ENCODE results near the gene SPTBN2.
"Not testable (repeated sequence)": the region's sequence is repeated elsewhere in the genome, so short reads cannot be mapped to it uniquely, and the experiment has no call there.

Gene SPTBN2

GRCh38 chr11:66652651-66653050 is 76.4 kb downstream of the SPTBN2 start:
- Mint-ChIP-seq H3K27me3 (no peaks in the 10 kb centered on the region), H3K36me3 (ENCODE audit: insufficient read depth) (peaks cover 72% of the 10 kb centered on the region), H3K27ac (ENCODE audit: low read depth) (peak overlapping the region; percentile 51), H3K4me3 (no peak overlapping the region), H3K9me3 (no peaks in the 10 kb centered on the region), H3K4me1 (peaks cover 24% of the 10 kb centered on the region)
- ATAC-seq (replicated peaks; ENCODE audit: extremely low read depth, poor library complexity, severe bottlenecking) (no peak), DNase-seq (ENCODE audit: low spot score in 2 of 2) (no peak)

- H3K27ac Mint-ChIP-seq (ENCODE audit: low read depth): no peak overlapping the region
- DNase-seq (ENCODE audit: low spot score in 2 of 2) (no peak), ATAC-seq (replicated peaks; ENCODE audit: extremely low read depth, poor library complexity, severe bottlenecking) (no peak)
- no peak overlapping the region for H3K4me3 Mint-ChIP-seq
- H3K9me3 Mint-ChIP-seq: no peaks in the 10 kb centered on the region
- peaks cover 38% of the 10 kb centered on the region for H3K4me1 Mint-ChIP-seq
- no peaks in the 10 kb centered on the region for H3K27me3 Mint-ChIP-seq
- peaks cover 82% of the 10 kb centered on the region for H3K36me3 Mint-ChIP-seq (ENCODE audit: insufficient read depth)
Measured at GRCh38 chr11:66651016-66651415, 78.0 kb downstream of the SPTBN2 start.

- Mint-ChIP-seq H3K27me3 (no peaks in the 10 kb centered on the region), H3K36me3 (ENCODE audit: insufficient read depth) (peaks cover 87% of the 10 kb centered on the region), H3K4me1 (peaks cover 49% of the 10 kb centered on the region), H3K27ac (ENCODE audit: low read depth) (no peak overlapping the region), H3K4me3 (no peak overlapping the region), H3K9me3 (no peaks in the 10 kb centered on the region)
- DNase-seq (ENCODE audit: low spot score in 2 of 2): no peak
- no peak for ATAC-seq (replicated peaks; ENCODE audit: extremely low read depth, poor library complexity, severe bottlenecking)
Measured at GRCh38 chr11:66649903-66650302, 79.1 kb downstream of the SPTBN2 start.

- H3K4me1 Mint-ChIP-seq: peaks cover 66% of the 10 kb centered on the region
- H3K4me3 Mint-ChIP-seq: no peak overlapping the region
Measured at GRCh38 chr11:66646828-66647227, 82.2 kb downstream of the SPTBN2 start.

GRCh38 chr11:66643745-66644437 is 85.1 kb downstream of the SPTBN2 start:
- H3K4me3 Mint-ChIP-seq: peak overlapping the region; percentile 99

More at GRCh38 chr11:66646828-66647227, 82.2 kb downstream of the SPTBN2 start:
- no peaks in the 10 kb centered on the region for H3K27me3 Mint-ChIP-seq
- DNase-seq (ENCODE audit: low spot score in 2 of 2) (no peak), ATAC-seq (replicated peaks; ENCODE audit: extremely low read depth, poor library complexity, severe bottlenecking) (no peak)
- peak overlapping the region; percentile 58 for H3K27ac Mint-ChIP-seq (ENCODE audit: low read depth)
- peaks cover 91% of the 10 kb centered on the region for H3K36me3 Mint-ChIP-seq (ENCODE audit: insufficient read depth)
- no peaks in the 10 kb centered on the region for H3K9me3 Mint-ChIP-seq

GRCh38 chr11:66641834-66642233 is 87.2 kb downstream of the SPTBN2 start:
- Mint-ChIP-seq H3K9me3 (no peaks in the 10 kb centered on the region), H3K27ac (ENCODE audit: low read depth) (peak overlapping the region; percentile 75), H3K27me3 (no peaks in the 10 kb centered on the region), H3K36me3 (ENCODE audit: insufficient read depth) (peaks cover 90% of the 10 kb centered on the region), H3K4me1 (peaks cover 87% of the 10 kb centered on the region), H3K4me3 (peak overlapping the region; percentile 99)
- ATAC-seq (replicated peaks; ENCODE audit: extremely low read depth, poor library complexity, severe bottlenecking) (no peak), DNase-seq (ENCODE audit: low spot score in 2 of 2) (no peak)

More at GRCh38 chr11:66643745-66644437, 85.1 kb downstream of the SPTBN2 start:
- Mint-ChIP-seq H3K4me1 (peaks cover 91% of the 10 kb centered on the region), H3K9me3 (no peaks in the 10 kb centered on the region), H3K36me3 (ENCODE audit: insufficient read depth) (peaks cover 94% of the 10 kb centered on the region), H3K27ac (ENCODE audit: low read depth) (peak overlapping the region; percentile 75), H3K27me3 (no peaks in the 10 kb centered on the region)
- no peak for ATAC-seq (replicated peaks; ENCODE audit: extremely low read depth, poor library complexity, severe bottlenecking)
- no peak for DNase-seq (ENCODE audit: low spot score in 2 of 2)

- not testable (repeated sequence) for H3K9me3 Mint-ChIP-seq; H3K27me3 Mint-ChIP-seq; DNase-seq (ENCODE audit: low spot score in 2 of 2); ATAC-seq (replicated peaks; ENCODE audit: extremely low read depth, poor library complexity, severe bottlenecking)
- H3K36me3 Mint-ChIP-seq (ENCODE audit: insufficient read depth): peaks cover 78% of the 10 kb centered on the region
- H3K4me3 Mint-ChIP-seq: peak overlapping the region; percentile 99
- peak overlapping the region; percentile 96 for H3K27ac Mint-ChIP-seq (ENCODE audit: low read depth)
- H3K4me1 Mint-ChIP-seq: peaks cover 69% of the 10 kb centered on the region
Measured at GRCh38 chr11:66639814-66640340, 89.1 kb downstream of the SPTBN2 start.

- H3K27me3 Mint-ChIP-seq: no peaks in the 10 kb centered on the region
- DNase-seq (ENCODE audit: low spot score in 2 of 2) (peak in 1 of 2 donors; percentile 20), ATAC-seq (replicated peaks; ENCODE audit: extremely low read depth, poor library complexity, severe bottlenecking) (peak; percentile 15)
- H3K9me3 Mint-ChIP-seq: no peaks in the 10 kb centered on the region
- H3K27ac Mint-ChIP-seq (ENCODE audit: low read depth): peak overlapping the region; percentile 96
- peaks cover 67% of the 10 kb centered on the region for H3K4me1 Mint-ChIP-seq
- peak overlapping the region; percentile 99 for H3K4me3 Mint-ChIP-seq
- H3K36me3 Mint-ChIP-seq (ENCODE audit: insufficient read depth): peaks cover 73% of the 10 kb centered on the region
Measured at GRCh38 chr11:66639066-66639813, 89.8 kb downstream of the SPTBN2 start.

GRCh38 chr11:66638177-66639065 is 90.6 kb downstream of the SPTBN2 start, which contains the start of gene RBM4:
TSS of gene RBM4 (plus strand) at chr11:66638703. CDS start at chr11:66639712, 1,009 bp downstream.
- peak within 1 kb of the TSS; percentile 96 for H3K27ac Mint-ChIP-seq (ENCODE audit: low read depth)
- ATAC-seq (replicated peaks; ENCODE audit: extremely low read depth, poor library complexity, severe bottlenecking) (peak; percentile 92), DNase-seq (ENCODE audit: low spot score in 2 of 2) (peak; percentile 89 to 97)
- peaks cover 59% of the 10 kb centered on the region for H3K4me1 Mint-ChIP-seq
- peaks cover 67% of the 10 kb centered on the region for H3K36me3 Mint-ChIP-seq (ENCODE audit: insufficient read depth)
- H3K9me3 Mint-ChIP-seq: no peaks in the 10 kb centered on the region
- peak within 1 kb of the TSS; percentile 99 for H3K4me3 Mint-ChIP-seq
- no peaks in the 10 kb centered on the region for H3K27me3 Mint-ChIP-seq

- Mint-ChIP-seq H3K9me3 (no peaks in the 10 kb centered on the region), H3K27ac (ENCODE audit: low read depth) (peak overlapping the region; percentile 96), H3K4me3 (peak overlapping the region; percentile 99), H3K4me1 (peaks cover 51% of the 10 kb centered on the region), H3K36me3 (ENCODE audit: insufficient read depth) (peaks cover 61% of the 10 kb centered on the region), H3K27me3 (no peaks in the 10 kb centered on the region)
- ATAC-seq (replicated peaks; ENCODE audit: extremely low read depth, poor library complexity, severe bottlenecking) (no peak), DNase-seq (ENCODE audit: low spot score in 2 of 2) (no peak)
Measured at GRCh38 chr11:66637557-66638176, 91.3 kb downstream of the SPTBN2 start.

- Mint-ChIP-seq H3K27ac (ENCODE audit: low read depth) (no peak overlapping the region), H3K27me3 (no peaks in the 10 kb centered on the region), H3K4me3 (no peak overlapping the region), H3K36me3 (ENCODE audit: insufficient read depth) (peaks cover 57% of the 10 kb centered on the region), H3K4me1 (peaks cover 48% of the 10 kb centered on the region), H3K9me3 (no peaks in the 10 kb centered on the region)
- no peak for DNase-seq (ENCODE audit: low spot score in 2 of 2)
- ATAC-seq (replicated peaks; ENCODE audit: extremely low read depth, poor library complexity, severe bottlenecking): no peak
Measured at GRCh38 chr11:66636411-66636810, 92.6 kb downstream of the SPTBN2 start.

Data from central memory CD8-positive, alpha-beta T cell (primary cell).